ENCODE measurements around the gene POLR2H.

DNA sequence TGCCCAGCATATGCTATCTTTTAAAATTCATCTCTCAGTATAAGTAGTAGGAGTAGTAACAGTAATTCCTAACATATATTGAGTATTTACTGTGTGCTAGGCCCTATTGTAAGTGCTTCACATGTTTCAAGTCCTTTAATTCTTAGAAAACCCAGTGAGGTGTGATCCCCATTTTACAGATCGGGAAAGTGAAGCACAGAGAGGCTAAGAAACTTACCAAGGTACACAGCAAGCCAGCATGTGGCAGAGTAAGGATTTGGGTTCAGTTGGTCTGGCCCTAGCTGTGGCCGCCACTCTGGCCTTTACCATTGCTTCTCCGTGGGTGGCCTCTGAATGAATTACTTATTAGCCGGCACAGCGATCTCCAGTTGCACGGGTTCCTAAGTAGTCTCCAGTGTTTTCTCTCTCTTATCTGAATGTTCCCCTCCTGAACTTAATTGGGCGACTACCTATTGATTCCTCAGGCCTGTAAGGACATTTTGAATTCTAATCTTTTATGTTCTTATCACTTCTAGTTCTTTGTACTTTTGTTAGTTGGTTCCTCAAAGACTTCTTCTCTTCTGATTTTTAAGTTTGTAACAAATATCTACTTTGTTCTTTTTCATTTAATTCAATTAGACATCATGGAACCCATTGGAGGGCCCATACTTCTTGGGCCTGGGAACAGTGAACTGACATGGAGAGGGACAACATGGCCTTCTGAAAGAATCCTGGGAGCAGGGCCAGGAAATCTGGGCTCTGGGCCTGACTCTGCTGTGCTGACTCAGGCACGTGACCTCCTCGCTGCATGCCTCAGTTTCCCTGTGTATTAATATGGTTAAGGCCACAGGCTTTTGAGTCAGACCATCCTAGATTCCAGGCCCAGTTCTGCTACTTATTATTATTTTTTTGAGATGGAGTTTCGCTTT is 11.7 kb upstream of the POLR2H start:
- TF ChIP-seq TAF1 (IDR thresholded peaks at IDR 0.05; ENCODE audit: borderline replicate concordance, low read depth, low read length) (no peak), NFIC (IDR thresholded peaks at IDR 0.05; ENCODE audit: borderline replicate concordance) (no peak), FOXJ3 (CRISPR knock-in tag; IDR thresholded peaks at IDR 0.05) (no peak), EP300 (IDR thresholded peaks at IDR 0.05; ENCODE audit: borderline replicate concordance in 1 of 2, low read depth in 1 of 2, low read length in 1 of 2) (no peak), TEAD4 (IDR thresholded peaks at IDR 0.05; ENCODE audit: borderline replicate concordance, insufficient read depth) (no peak), GABPA (IDR thresholded peaks at IDR 0.05; ENCODE audit: low read depth) (no peak), MEF2A (IDR thresholded peaks at IDR 0.05; ENCODE audit: borderline replicate concordance, low read depth) (no peak), EZH2phosphoT487 (IDR thresholded peaks at IDR 0.05; ENCODE audit: borderline replicate concordance, low read depth) (no peak), NRF1 (IDR thresholded peaks at IDR 0.05; ENCODE audit: low read depth, low read length) (no peak)
- TF ChIP-seq, protein P1, sequence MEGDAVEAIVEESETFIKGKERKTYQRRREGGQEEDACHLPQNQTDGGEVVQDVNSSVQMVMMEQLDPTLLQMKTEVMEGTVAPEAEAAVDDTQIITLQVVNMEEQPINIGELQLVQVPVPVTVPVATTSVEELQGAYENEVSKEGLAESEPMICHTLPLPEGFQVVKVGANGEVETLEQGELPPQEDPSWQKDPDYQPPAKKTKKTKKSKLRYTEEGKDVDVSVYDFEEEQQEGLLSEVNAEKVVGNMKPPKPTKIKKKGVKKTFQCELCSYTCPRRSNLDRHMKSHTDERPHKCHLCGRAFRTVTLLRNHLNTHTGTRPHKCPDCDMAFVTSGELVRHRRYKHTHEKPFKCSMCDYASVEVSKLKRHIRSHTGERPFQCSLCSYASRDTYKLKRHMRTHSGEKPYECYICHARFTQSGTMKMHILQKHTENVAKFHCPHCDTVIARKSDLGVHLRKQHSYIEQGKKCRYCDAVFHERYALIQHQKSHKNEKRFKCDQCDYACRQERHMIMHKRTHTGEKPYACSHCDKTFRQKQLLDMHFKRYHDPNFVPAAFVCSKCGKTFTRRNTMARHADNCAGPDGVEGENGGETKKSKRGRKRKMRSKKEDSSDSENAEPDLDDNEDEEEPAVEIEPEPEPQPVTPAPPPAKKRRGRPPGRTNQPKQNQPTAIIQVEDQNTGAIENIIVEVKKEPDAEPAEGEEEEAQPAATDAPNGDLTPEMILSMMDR (IDR thresholded peaks at IDR 0.05), result no peak
- TF ChIP-seq, protein P2, sequence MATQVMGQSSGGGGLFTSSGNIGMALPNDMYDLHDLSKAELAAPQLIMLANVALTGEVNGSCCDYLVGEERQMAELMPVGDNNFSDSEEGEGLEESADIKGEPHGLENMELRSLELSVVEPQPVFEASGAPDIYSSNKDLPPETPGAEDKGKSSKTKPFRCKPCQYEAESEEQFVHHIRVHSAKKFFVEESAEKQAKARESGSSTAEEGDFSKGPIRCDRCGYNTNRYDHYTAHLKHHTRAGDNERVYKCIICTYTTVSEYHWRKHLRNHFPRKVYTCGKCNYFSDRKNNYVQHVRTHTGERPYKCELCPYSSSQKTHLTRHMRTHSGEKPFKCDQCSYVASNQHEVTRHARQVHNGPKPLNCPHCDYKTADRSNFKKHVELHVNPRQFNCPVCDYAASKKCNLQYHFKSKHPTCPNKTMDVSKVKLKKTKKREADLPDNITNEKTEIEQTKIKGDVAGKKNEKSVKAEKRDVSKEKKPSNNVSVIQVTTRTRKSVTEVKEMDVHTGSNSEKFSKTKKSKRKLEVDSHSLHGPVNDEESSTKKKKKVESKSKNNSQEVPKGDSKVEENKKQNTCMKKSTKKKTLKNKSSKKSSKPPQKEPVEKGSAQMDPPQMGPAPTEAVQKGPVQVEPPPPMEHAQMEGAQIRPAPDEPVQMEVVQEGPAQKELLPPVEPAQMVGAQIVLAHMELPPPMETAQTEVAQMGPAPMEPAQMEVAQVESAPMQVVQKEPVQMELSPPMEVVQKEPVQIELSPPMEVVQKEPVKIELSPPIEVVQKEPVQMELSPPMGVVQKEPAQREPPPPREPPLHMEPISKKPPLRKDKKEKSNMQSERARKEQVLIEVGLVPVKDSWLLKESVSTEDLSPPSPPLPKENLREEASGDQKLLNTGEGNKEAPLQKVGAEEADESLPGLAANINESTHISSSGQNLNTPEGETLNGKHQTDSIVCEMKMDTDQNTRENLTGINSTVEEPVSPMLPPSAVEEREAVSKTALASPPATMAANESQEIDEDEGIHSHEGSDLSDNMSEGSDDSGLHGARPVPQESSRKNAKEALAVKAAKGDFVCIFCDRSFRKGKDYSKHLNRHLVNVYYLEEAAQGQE (IDR thresholded peaks at IDR 0.05; ENCODE audit: low read depth, low read length), result no peak
- TF ChIP-seq, protein P3, sequence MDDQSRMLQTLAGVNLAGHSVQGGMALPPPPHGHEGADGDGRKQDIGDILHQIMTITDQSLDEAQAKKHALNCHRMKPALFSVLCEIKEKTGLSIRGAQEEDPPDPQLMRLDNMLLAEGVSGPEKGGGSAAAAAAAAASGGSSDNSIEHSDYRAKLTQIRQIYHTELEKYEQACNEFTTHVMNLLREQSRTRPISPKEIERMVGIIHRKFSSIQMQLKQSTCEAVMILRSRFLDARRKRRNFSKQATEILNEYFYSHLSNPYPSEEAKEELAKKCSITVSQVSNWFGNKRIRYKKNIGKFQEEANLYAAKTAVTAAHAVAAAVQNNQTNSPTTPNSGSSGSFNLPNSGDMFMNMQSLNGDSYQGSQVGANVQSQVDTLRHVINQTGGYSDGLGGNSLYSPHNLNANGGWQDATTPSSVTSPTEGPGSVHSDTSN (IDR thresholded peaks at IDR 0.05), result no peak
- TF ChIP-seq, protein P4, sequence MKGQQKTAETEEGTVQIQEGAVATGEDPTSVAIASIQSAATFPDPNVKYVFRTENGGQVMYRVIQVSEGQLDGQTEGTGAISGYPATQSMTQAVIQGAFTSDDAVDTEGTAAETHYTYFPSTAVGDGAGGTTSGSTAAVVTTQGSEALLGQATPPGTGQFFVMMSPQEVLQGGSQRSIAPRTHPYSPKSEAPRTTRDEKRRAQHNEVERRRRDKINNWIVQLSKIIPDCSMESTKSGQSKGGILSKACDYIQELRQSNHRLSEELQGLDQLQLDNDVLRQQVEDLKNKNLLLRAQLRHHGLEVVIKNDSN (IDR thresholded peaks at IDR 0.05; ENCODE audit: borderline replicate concordance, low read depth), result no peak
- TF ChIP-seq, protein P5, sequence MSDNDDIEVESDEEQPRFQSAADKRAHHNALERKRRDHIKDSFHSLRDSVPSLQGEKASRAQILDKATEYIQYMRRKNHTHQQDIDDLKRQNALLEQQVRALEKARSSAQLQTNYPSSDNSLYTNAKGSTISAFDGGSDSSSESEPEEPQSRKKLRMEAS (IDR thresholded peaks at IDR 0.05; ENCODE audit: low read depth), result no peak

Measured in SK-N-SH (cell line).